ENCODE results near the gene RASA4.
"Not testable (repeated sequence)": the region's sequence is repeated elsewhere in the genome, so short reads cannot be mapped to it uniquely, and the experiment has no call there.

RASA4 gene

GRCh38 chr7:102572261-102573239 is 44.0 kb downstream of the RASA4 start, which contains the start of gene POLR2J3:
Gene POLR2J3 (minus strand): TSS chr7:102572583. CDS start chr7:102572521, 62 bp downstream.
- peak; percentile 46 for DNase-seq (ENCODE audit: extremely low read depth, low read depth)
- H3K4me3 ChIP-seq (replicated peaks; ENCODE audit: low read depth, low read length) = peak within 1 kb of the TSS; percentile 57
- TF ChIP-seq, protein P1, sequence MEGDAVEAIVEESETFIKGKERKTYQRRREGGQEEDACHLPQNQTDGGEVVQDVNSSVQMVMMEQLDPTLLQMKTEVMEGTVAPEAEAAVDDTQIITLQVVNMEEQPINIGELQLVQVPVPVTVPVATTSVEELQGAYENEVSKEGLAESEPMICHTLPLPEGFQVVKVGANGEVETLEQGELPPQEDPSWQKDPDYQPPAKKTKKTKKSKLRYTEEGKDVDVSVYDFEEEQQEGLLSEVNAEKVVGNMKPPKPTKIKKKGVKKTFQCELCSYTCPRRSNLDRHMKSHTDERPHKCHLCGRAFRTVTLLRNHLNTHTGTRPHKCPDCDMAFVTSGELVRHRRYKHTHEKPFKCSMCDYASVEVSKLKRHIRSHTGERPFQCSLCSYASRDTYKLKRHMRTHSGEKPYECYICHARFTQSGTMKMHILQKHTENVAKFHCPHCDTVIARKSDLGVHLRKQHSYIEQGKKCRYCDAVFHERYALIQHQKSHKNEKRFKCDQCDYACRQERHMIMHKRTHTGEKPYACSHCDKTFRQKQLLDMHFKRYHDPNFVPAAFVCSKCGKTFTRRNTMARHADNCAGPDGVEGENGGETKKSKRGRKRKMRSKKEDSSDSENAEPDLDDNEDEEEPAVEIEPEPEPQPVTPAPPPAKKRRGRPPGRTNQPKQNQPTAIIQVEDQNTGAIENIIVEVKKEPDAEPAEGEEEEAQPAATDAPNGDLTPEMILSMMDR (IDR thresholded peaks at IDR 0.05; ENCODE audit: low read depth, low read length, missing control alignments) = peak; percentile 32

DNA sequence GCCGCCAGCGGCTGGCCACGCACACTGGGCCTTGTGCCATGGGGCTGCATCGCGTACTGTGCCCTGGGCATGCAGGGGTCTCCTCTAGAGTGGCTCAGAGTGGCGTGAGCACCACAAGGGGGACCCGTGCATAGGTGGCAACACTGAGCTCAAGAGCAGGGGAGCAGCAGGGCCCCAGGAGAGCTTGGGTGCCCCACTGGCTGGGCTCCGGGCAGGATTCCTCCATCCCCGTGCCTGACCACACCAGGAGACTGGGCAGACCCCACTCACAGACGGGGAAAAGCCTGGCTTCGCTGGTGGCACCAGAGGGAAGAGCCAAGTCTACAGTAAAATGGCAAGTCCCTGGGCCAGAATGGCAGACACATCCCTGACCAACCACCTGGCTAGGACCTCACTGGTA is 47.9 kb downstream of the RASA4 start:
- not testable (repeated sequence) for H3K4me3 ChIP-seq (replicated peaks; ENCODE audit: low read depth, low read length); DNase-seq (ENCODE audit: extremely low read depth, low read depth)

DNA sequence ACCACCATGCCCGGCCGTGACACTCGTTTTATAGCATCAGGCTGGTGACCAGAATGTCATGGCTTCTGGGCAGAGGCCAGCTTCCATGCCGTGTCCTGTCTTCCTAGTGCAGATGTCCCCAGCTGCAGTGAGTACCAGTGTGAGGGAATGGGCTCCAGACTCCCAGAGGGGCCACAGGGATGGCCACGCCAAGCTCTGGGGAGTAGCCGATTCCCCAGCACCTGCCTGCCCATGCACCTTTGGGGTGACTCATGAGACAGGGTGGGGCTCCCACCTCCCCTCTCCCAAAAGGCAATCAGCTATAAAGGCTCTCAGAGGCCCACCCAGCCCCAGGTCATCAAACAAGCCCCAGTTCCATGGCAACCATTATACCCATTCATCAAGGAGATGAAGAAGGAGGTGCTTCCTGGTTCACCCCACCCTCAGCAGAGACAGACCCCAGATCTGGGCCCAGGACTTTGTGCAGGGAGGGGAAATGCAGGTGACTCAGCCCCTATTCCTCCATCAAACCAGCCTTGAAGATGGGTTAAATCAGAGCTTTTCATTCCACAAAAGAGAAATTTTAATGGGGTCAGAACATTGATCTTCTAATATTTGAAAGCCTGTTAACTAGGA is 65.6 kb downstream of the RASA4 start, which contains the start of gene SPDYE2:
SPDYE2 (plus strand) TSS at position 419 of the 615 bp plus-strand sequence. CDS start 2,030 bp downstream, outside the sequence.
- not testable (repeated sequence) for H3K4me3 ChIP-seq (replicated peaks; ENCODE audit: low read depth, low read length); DNase-seq (ENCODE audit: extremely low read depth, low read depth)

DNA sequence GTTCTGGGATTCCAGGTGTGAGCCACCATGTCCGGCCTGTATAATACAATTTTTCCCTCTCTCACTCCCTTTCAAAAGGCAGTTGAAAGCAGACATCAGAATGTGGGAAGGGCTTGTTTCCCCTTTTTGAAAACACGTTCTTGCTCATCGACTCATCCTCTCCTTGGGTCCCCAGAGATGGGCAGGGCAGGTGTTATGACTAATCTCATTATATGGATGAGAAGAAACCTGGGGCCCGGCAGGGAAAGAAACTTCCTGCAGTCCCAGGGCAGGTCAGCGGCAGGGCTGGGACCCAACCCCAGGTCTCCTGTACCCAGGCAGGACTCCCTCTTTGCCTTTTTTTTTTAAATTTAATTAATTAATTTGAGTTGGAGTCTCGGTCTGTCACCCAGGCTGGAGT is 70.2 kb downstream of the RASA4 start:
- H3K4me3 ChIP-seq (replicated peaks; ENCODE audit: low read depth, low read length); DNase-seq (ENCODE audit: extremely low read depth, low read depth): not testable (repeated sequence)

DNA sequence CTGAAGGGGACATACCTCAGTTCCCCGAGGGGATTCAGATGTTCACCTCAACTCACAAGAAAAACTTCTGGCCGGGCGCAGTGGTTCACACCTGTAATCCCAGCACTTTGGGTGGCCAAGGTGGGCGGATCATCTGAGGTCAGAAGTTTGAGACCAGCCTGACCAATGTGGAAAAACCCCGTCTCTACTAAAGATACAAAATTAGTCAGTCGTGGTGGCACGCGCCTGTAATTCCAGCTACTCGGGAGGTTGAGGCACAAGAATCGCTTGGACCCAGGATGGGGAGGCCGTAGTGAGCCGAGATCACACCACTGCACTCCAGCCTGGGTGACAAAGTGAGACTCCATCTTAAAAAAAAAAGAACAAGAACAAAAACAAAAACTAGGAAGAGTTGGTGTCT is 71.3 kb downstream of the RASA4 start:
- not testable (repeated sequence) for DNase-seq (ENCODE audit: extremely low read depth, low read depth); H3K4me3 ChIP-seq (replicated peaks; ENCODE audit: low read depth, low read length)

GRCh38 chr7:102544372-102544771 is 72.2 kb downstream of the RASA4 start:
- not testable (repeated sequence) for H3K4me3 ChIP-seq (replicated peaks; ENCODE audit: low read depth, low read length); DNase-seq (ENCODE audit: extremely low read depth, low read depth)

- not testable (repeated sequence) for H3K4me3 ChIP-seq (replicated peaks; ENCODE audit: low read depth, low read length); DNase-seq (ENCODE audit: extremely low read depth, low read depth)
Observed at GRCh38 chr7:102543596-102543995, 73.0 kb downstream of the RASA4 start, which contains the start of gene UPK3BL2. Gene UPK3BL2 (minus strand): TSS chr7:102543696. CDS start chr7:102543636, 60 bp downstream.

GRCh38 chr7:102542771-102543170 is 73.8 kb downstream of the RASA4 start:
- not testable (repeated sequence) for H3K4me3 ChIP-seq (replicated peaks; ENCODE audit: low read depth, low read length); DNase-seq (ENCODE audit: extremely low read depth, low read depth)

DNA sequence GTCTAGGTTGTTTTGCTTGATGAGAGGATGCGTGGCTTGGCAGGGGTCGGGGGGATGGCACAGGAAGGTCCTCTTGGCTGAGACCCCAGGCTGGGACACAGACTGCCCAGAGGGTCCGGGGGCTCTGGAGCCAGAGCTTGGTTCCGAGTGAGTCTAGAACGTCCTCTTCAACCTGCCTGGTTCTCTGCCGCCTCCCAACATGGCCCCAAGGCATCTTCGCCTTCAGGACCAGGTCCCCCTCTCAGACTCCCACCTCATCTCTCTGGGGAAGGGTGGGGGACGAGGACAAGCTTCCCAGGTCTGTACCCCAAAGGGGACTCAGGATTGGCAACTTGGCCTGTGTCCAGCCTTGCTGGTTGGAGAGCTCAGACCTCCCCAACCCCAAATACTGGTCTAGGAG is 74.5 kb downstream of the RASA4 start:
- DNase-seq (ENCODE audit: extremely low read depth, low read depth); H3K4me3 ChIP-seq (replicated peaks; ENCODE audit: low read depth, low read length): not testable (repeated sequence)

- not testable (repeated sequence) for DNase-seq (ENCODE audit: extremely low read depth, low read depth); H3K4me3 ChIP-seq (replicated peaks; ENCODE audit: low read depth, low read length)
Observed at GRCh38 chr7:102540604-102541003, 76.0 kb downstream of the RASA4 start.

- DNase-seq (ENCODE audit: extremely low read depth, low read depth); H3K4me3 ChIP-seq (replicated peaks; ENCODE audit: low read depth, low read length): not testable (repeated sequence)
Observed at GRCh38 chr7:102535062-102535615, 81.4 kb downstream of the RASA4 start.

DNA sequence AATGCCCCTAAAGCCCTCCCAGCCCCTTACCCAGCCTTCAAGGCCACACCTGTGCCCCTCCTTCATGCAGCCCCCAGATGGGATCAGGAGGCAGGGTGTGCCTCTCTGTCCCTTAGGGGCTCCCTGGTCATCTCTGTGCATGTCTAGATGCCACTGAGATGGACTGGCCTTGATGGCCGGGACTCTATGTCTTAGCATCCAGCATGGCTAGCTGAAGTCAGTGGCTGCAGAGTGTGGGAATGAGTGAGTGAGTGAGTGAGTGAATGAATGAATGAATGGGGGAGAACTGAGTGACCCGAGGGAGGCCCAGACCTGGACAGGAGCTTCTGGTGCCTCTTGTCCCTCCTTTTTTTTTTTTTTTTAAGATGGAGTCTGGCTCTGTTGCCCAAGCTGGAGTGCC is 84.4 kb downstream of the RASA4 start:
- H3K4me3 ChIP-seq (replicated peaks; ENCODE audit: low read depth, low read length); DNase-seq (ENCODE audit: extremely low read depth, low read depth): not testable (repeated sequence)

- H3K4me3 ChIP-seq (replicated peaks; ENCODE audit: low read depth, low read length); DNase-seq (ENCODE audit: extremely low read depth, low read depth): not testable (repeated sequence)
Observed at GRCh38 chr7:102531583-102531982, 85.0 kb downstream of the RASA4 start.

- DNase-seq (ENCODE audit: extremely low read depth, low read depth); H3K4me3 ChIP-seq (replicated peaks; ENCODE audit: low read depth, low read length): not testable (repeated sequence)
Observed at GRCh38 chr7:102527822-102528793, 88.4 kb downstream of the RASA4 start.

DNA sequence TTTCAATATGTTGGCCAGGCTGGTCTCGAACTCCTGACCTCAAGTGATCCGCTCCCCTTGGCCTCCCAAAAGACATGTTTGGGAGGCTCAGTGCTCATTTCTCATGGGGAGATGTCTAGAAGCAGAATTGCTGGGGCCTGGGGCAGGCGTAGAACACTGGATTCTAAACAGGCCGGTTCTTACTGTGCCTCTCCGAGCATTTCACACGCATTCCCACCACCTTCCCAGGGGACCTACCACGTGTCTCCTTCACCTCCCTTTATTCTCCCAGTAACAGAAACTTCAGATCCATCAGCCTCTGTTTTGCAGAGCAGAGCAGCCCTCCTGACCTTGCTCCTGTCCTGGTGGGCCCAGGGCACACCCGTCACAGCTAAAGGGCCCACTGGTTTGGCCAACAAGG is 89.4 kb downstream of the RASA4 start:
- not testable (repeated sequence) for DNase-seq (ENCODE audit: extremely low read depth, low read depth); H3K4me3 ChIP-seq (replicated peaks; ENCODE audit: low read depth, low read length)

- not testable (repeated sequence) for H3K4me3 ChIP-seq (replicated peaks; ENCODE audit: low read depth, low read length); DNase-seq (ENCODE audit: extremely low read depth, low read depth)
Observed at GRCh38 chr7:102524803-102525202, 91.8 kb downstream of the RASA4 start.
